GM18508 (cell line): ENCODE measurements around the gene RIMS3.

Experiments used
- ATAC-seq: cut with Tn5 transposase; IDR thresholded peaks from one replicate; pipeline ENCODE4 v1.9.1; 2021; ENCODE audit warnings: moderate number of reproducible peaks; ENCODE audit not compliant: insufficient read depth, unreplicated experiment

Gene RIMS3

GRCh38 chr1:40658751-40659648 is 6.5 kb downstream of the RIMS3 start:
- no peak for ATAC-seq

DNA sequence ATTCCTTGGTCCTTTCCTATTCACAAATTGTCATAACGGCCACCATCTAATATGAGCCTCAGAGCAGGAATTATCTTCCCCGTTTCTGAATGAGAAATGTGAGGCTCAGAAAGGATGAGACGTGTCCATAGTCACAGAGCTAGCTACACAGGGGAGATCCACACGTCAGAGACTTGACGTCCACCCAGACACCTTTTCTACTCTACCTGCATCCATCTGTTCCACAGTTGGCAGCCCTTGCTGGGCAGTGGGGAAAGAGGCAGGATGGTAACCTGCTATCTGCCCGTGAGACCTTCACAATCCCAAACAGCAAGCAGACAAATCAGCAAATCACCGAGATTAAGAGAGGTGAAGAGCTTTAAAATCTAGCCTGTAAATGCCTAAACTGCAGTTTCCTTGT is 8.4 kb downstream of the RIMS3 start:
- no peak for ATAC-seq

DNA sequence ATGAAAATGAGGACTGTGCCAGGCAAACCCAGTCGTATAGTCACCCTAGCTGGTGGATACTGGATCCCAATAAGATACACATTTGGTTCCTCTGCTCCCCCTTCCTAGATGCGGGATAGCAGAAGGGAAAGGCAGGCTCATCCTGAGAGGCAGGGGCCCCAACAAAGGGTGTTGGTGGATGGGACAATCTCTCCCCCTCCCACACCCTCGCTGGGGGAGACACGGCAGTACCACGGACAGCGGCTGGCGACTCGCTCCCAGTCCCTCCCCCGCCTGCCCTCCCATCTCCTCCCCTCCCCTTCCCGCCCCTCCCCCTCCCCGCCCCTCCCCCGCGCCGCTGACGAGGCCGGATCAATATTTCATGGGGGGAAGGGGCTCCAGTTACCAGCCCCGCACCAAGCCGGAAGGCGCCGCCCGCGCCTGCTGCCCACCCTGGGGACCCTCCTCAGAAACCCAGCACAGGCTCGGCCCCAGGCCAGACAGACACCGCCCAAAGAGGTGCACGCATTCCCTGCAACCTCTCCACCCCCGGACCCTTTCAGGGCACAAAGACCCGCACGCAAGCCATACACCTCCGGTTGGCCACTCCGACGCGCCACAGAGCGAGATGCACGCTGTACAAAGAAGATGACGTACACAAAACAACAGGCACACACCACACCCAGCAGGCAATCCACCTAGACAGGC is 11.5 kb downstream of the RIMS3 start:
- ATAC-seq = no peak

DNA sequence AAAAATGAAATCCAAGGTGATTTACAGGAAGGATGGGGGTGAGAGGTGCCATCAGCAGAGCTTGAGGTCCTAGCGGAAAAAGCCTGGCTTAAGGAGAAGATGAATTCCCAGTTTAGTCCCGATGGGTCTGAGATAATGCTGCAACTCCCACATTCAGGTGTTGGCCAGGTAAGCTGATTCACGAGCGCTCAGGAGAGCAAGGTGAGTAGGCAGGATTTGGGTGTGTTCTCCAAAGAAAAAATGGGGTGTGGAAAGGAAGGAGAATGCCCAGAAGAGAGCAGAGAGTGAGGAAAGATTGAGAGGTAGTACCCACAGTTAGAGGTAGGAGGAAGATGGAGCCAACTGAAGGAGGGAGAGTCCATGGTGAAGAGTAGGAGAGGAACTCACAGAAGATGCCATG is 12.5 kb downstream of the RIMS3 start:
- no peak for ATAC-seq

DNA sequence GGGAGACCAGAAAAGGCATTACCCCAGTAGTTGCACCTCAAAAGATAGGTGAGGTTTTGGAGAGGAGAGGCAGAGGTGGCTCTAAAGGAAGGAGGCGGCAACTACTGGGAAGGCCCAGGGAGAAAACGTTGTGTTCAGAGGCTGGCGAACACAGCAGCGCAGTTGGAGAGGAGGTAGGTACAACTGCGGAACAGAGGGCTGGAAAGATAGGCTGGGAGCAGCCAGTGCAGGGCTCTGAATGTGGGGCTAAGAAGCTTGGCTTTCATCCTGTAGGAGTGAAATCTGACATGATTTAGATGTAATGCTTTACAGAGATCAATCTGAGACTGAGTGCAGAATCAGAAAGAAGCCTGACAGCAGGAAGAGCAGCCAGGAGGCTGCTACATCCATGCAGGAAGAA is 13.0 kb downstream of the RIMS3 start:
- ATAC-seq = no peak

GRCh38 chr1:40651138-40651857 is 14.2 kb downstream of the RIMS3 start:
- no peak for ATAC-seq

- no peak for ATAC-seq
Observed at GRCh38 chr1:40650075-40650474, 15.4 kb downstream of the RIMS3 start.

GRCh38 chr1:40649592-40649930 is 15.9 kb downstream of the RIMS3 start:
- ATAC-seq = no peak

- no peak for ATAC-seq
Observed at GRCh38 chr1:40648928-40649591, 16.4 kb downstream of the RIMS3 start.

DNA sequence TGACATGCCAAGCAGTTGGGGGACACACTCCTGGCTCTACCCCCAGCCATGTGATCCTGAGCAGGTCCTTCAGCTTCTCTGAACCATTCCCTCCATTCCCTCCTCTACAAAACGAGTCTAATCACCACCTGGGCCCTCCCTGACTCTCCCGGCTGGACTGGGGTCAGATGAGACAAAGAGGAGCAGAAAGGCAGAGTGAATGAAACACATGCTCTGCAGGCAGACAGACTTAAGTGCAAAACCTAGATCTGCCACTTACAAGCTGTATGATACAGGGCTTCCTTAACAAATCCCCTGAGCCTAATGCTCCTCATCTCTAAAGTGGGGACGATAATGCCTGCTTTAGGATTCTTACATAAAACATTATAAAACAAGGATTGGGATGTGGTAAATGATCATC is 17.3 kb downstream of the RIMS3 start:
- no peak for ATAC-seq

GRCh38 chr1:40646315-40646714 is 19.2 kb downstream of the RIMS3 start:
- ATAC-seq = no peak

DNA sequence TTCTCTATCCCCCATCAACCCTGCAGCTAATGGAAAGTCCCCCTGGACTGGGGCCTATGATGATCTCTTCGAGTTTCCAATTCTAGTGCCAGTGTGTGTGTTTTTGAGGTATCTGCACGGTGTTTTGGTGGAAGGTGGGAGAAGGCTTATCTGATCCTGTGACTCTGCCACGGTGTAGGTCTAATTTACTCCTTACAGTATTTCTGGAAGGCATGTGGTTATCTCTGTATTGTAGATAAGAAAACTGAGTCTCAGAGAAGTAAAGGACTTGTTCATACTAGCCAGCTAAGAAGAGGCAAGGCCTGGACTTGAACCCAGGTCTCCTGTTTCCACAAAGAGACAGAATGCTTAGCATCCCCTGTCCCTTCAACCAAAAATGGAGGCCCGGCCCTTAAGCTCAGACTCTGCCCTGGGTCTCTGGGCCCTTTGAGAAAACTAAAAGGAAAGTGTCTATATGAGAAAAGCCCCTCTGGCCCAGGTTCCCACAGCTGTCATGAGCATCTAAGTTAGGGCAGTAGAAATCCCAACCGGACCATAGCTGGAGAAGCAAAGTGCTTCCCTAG is 20.3 kb downstream of the RIMS3 start:
- no peak for ATAC-seq

GRCh38 chr1:40641601-40642242 is 23.8 kb downstream of the RIMS3 start:
- ATAC-seq = no peak

DNA sequence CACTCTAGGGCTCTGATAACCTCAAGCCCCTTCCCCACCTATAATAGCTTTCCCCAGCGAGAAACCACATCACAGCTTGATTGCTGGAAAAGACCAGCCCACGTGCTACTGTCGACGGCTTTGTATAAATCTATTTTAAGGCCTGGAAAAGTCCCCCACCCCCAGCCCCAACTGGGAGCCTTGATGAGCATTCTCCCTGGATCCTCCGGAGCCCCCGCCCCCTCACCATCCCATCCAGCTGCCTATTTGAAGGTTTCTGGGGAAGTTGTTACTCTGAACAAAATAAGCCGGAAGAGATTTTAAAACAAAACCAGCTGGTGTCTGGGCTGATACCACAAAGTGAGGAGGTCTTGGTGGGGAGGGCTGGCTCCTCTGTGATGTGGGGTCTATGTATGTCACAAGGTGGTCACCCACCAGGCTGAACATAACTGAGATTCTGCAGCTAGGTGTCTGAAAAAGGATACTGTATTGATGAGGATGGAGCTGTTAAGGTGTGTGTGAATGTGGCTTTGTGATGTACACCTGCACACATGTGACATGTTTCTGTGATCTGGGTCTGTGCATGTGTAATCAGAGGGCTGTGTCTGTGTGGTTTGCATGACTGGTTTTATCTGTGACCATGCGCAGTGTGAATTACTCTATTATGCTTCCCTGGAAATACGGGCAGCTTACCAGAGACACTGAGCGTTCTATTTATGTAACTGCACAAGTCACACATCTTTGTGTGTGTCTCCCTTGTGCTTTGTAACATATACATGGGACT is 25.0 kb downstream of the RIMS3 start:
- no peak for ATAC-seq

DNA sequence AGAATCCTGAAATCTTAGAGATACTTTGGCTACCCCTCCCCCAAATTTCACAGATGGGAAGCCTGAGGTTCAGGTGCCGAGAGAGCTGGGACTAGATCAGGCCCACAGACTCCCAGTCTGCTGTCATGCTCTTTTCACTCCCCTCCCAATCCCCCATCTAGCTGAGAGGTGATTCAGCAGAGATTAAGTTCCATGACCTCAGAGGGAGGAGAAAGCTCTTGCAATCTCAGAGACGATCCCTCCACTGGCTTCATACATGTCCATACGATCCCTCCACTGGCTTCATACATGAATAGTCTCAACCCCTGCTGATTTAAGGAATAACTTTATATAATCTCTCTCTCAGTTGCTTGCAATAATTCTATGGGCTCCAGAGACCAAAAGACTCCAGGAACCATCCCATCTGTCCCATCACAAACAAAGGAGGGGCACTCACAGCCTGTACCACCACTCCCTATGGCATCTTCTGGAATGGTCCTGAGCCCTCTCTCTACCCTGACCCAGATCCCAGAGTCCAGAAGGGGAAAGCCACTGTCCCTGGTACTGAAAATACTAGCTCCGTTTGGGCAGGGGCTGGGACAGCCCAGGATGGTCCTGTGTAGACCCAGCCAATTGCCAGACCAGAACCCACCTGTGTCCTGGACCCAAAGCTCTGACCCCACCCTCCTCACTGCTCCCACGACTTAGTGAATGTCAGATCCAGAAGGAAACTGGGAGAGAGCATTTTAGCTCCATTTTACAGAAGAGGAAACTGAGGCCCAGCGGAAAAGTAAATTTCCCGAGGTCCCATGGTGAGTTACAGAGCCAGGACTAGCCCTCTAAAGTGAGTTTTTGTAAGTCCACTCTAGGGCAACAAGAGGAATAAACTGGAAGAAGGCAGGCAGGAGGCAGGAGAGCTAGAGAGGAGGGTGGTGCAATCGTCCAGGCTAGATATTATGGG is 27.1 kb downstream of the RIMS3 start:
- no peak for ATAC-seq

DNA sequence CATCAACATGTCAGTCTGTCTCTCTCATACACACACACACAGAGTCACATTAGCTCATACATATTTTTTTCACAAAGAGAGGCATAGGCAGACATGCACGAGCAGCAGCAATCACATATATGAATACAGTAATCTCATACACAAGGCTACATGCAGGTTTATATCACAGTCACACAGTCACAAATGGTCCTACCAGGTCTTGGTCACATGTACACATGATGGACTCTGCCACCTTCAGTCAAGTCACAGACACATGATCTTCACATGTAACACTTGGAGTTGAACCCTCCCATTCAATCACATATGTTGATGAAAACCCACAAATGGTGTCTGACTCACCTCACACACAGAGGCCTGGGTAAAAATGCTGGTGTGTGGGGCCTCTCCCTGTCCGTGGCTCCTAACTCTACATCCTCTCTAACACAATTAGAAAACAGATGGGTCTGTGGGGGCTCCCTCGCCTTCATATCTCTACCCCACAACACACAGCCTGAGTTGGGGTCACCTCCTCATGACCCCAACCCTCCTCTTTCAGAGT is 27.9 kb downstream of the RIMS3 start:
- no peak for ATAC-seq

GRCh38 chr1:40636777-40637176 is 28.7 kb downstream of the RIMS3 start:
- ATAC-seq = no peak
